ENCODE measurements around the gene UBE2Q1.

DNA sequence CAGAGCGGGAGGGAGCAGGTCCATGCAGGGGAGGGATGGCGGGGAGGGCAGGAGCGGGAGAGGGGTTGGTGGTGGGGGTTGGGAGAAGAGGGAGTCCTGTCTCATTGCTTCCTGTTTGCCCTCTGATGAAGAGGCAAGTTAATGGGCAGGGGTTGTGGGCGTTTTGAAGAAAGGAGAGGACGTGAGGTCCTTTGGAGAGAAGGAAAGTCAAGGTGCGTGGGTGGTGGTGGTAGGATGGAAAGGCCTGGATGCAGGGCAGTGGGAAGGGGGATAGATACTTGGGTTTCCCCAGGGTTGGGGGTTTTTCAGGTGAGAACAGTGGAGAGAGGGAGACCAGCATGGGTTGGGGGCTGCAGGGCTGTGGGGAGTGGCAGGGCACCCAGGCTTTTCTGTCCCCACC lies 17.2 kb downstream of the UBE2Q1 start:
- TF ChIP-seq, protein P1, sequence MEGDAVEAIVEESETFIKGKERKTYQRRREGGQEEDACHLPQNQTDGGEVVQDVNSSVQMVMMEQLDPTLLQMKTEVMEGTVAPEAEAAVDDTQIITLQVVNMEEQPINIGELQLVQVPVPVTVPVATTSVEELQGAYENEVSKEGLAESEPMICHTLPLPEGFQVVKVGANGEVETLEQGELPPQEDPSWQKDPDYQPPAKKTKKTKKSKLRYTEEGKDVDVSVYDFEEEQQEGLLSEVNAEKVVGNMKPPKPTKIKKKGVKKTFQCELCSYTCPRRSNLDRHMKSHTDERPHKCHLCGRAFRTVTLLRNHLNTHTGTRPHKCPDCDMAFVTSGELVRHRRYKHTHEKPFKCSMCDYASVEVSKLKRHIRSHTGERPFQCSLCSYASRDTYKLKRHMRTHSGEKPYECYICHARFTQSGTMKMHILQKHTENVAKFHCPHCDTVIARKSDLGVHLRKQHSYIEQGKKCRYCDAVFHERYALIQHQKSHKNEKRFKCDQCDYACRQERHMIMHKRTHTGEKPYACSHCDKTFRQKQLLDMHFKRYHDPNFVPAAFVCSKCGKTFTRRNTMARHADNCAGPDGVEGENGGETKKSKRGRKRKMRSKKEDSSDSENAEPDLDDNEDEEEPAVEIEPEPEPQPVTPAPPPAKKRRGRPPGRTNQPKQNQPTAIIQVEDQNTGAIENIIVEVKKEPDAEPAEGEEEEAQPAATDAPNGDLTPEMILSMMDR (IDR thresholded peaks at IDR 0.05), result no peak
- TF ChIP-seq POLR2A (IDR thresholded peaks at IDR 0.05), result no peak
- no peak for TF ChIP-seq POLR2AphosphoS5 (IDR thresholded peaks at IDR 0.05)
- no peak for TF ChIP-seq EP300 (IDR thresholded peaks at IDR 0.05)

All from suprapubic skin (tissue), 4 donors.